SK-N-MC (cell line): ENCODE data around the gene LRIT3.
A peak's percentile ranks its signal among the peaks of the same experiment; 100 is the strongest.

Source experiments
- DNase-seq: peaks from one replicate; pipeline ENCODE4 v3.0.0-alpha.2; 2011; ENCODE audit warnings: low read depth, low spot score
- H3K27ac ChIP-seq: fragments of 200-600 bp; sonication (generic); 2 replicates; pipeline ENCODE4 v1.5.1; 2016; ENCODE audit warnings: mixed run types
- H3K36me3 ChIP-seq: fragments of 200-600 bp; sonication (generic); 2 replicates; pipeline ENCODE4 v1.6.1; 2017; ENCODE audit warnings: antibody characterized with exemption, low read length, mixed read lengths; ENCODE audit not compliant: insufficient read depth
- H3K4me3 ChIP-seq: fragments of 200-600 bp; sonication (generic); 2 replicates; pipeline ENCODE4 v1.5.1; 2016
- H3K9ac ChIP-seq: fragments of 200-600 bp; sonication (generic); 2 replicates; pipeline ENCODE4 v1.8.0; 2017; ENCODE audit warnings: mixed run types, mixed read lengths; ENCODE audit not compliant: insufficient read length
- H3K9me3 ChIP-seq: fragments of 200-600 bp; sonication (generic); 2 replicates; pipeline ENCODE4 v1.6.1; 2017; ENCODE audit warnings: low read depth, mild to moderate bottlenecking, antibody characterized with exemption, low read length, moderate library complexity, mixed read lengths
- EZH2 ChIP-seq: fragments of 200-600 bp; sonication (generic); IDR thresholded peaks from one replicate; pipeline ENCODE4 v1.6.1; 2017; ENCODE audit warnings: antibody characterized with exemption
- FOXP2 ChIP-seq: optimal IDR thresholded peaks from 2 replicates; pipeline ENCODE3; 2011; ENCODE audit warnings: mild to moderate bottlenecking, moderate library complexity; ENCODE audit not compliant: insufficient read depth; ENCODE audit errors: extremely low read length, control extremely low read depth
- POLR2AphosphoS5 ChIP-seq: IDR thresholded peaks from 2 replicates; pipeline ENCODE4 v1.6.1; 2012; ENCODE audit warnings: mild to moderate bottlenecking, low read depth, low read length, borderline replicate concordance

LRIT3 gene

GRCh38 chr4:109878355-109878754 lies 30.4 kb downstream of the LRIT3 start:
- Histone ChIP-seq H3K27ac (no peak overlapping the region), H3K36me3 (no peaks in the 10 kb centered on the region), H3K4me3 (no peak overlapping the region), H3K9ac (no peak overlapping the region), H3K9me3 (no peaks in the 10 kb centered on the region)
- TF ChIP-seq FOXP2 (no peak), POLR2AphosphoS5 (no peak), EZH2 (no peak)
- DNase-seq: no peak

GRCh38 chr4:109879081-109879480 lies 31.2 kb downstream of the LRIT3 start:
- Histone ChIP-seq H3K36me3 (no peaks in the 10 kb centered on the region), H3K4me3 (no peak overlapping the region), H3K9ac (no peak overlapping the region), H3K9me3 (no peaks in the 10 kb centered on the region), H3K27ac (no peak overlapping the region)
- TF ChIP-seq EZH2 (no peak), POLR2AphosphoS5 (no peak), FOXP2 (no peak)
- DNase-seq: no peak

GRCh38 chr4:109879636-109880314 lies 31.9 kb downstream of the LRIT3 start:
- DNase-seq: no peak

GRCh38 chr4:109886303-109886702 lies 38.4 kb downstream of the LRIT3 start:
- Histone ChIP-seq H3K9ac (no peak overlapping the region), H3K36me3 (no peaks in the 10 kb centered on the region), H3K27ac (no peak overlapping the region), H3K4me3 (no peak overlapping the region), H3K9me3 (no peaks in the 10 kb centered on the region)
- TF ChIP-seq EZH2 (no peak), POLR2AphosphoS5 (no peak), FOXP2 (no peak)
- no peak for DNase-seq

More at GRCh38 chr4:109879636-109880314, 31.9 kb downstream of the LRIT3 start:
- Histone ChIP-seq H3K27ac (no peak overlapping the region), H3K9ac (no peak overlapping the region), H3K4me3 (no peak overlapping the region), H3K9me3 (no peaks in the 10 kb centered on the region), H3K36me3 (no peaks in the 10 kb centered on the region)
- no peak for TF ChIP-seq FOXP2
- TF ChIP-seq POLR2AphosphoS5: no peak
- no peak for TF ChIP-seq EZH2

GRCh38 chr4:109887071-109887470 lies 39.2 kb downstream of the LRIT3 start:
- DNase-seq: peak; percentile 56
- TF ChIP-seq FOXP2 (no peak), POLR2AphosphoS5 (no peak), EZH2 (no peak)
- H3K27ac ChIP-seq: peak overlapping the region; percentile 37
- no peak overlapping the region for H3K9ac ChIP-seq
- no peaks in the 10 kb centered on the region for H3K36me3 ChIP-seq
- no peak overlapping the region for H3K4me3 ChIP-seq
- no peaks in the 10 kb centered on the region for H3K9me3 ChIP-seq

GRCh38 chr4:109890076-109890475 lies 42.2 kb downstream of the LRIT3 start:
- no peak for DNase-seq
- no peaks in the 10 kb centered on the region for H3K9me3 ChIP-seq
- no peak overlapping the region for H3K27ac ChIP-seq
- no peaks in the 10 kb centered on the region for H3K36me3 ChIP-seq
- H3K9ac ChIP-seq: no peak overlapping the region
- TF ChIP-seq POLR2AphosphoS5 (no peak), EZH2 (no peak)
- H3K4me3 ChIP-seq: no peak overlapping the region

GRCh38 chr4:109902559-109903251 lies 54.8 kb downstream of the LRIT3 start:
- no peak for DNase-seq
- no peak overlapping the region for H3K4me3 ChIP-seq
- H3K9ac ChIP-seq: no peak overlapping the region
- H3K36me3 ChIP-seq: no peaks in the 10 kb centered on the region
- H3K9me3 ChIP-seq: no peaks in the 10 kb centered on the region
- no peak overlapping the region for H3K27ac ChIP-seq
- TF ChIP-seq FOXP2: no peak
- TF ChIP-seq EZH2: no peak
- TF ChIP-seq POLR2AphosphoS5: no peak

- H3K9ac ChIP-seq: no peak overlapping the region
- DNase-seq: no peak
- no peak for TF ChIP-seq FOXP2
- TF ChIP-seq EZH2: no peak
- TF ChIP-seq POLR2AphosphoS5: no peak
- H3K27ac ChIP-seq: no peak overlapping the region
- H3K9me3 ChIP-seq: no peaks in the 10 kb centered on the region
- H3K4me3 ChIP-seq: no peak overlapping the region
- no peaks in the 10 kb centered on the region for H3K36me3 ChIP-seq
Observed at GRCh38 chr4:109908731-109909130, 60.8 kb downstream of the LRIT3 start.
